Measurements from ENCODE around the gene USP48.

- TF ChIP-seq CTCF (IDR thresholded peaks at IDR 0.05 in 8 of 11, conservative IDR thresholded peaks at IDR 0.05 in 3 of 11) (no peak), POLR2A (IDR thresholded peaks at IDR 0.05) (no peak), POLR2AphosphoS5 (IDR thresholded peaks at IDR 0.05) (no peak)
Measured at GRCh38 chr1:21734526-21734925, 48.4 kb downstream of the USP48 start.

Measured in spleen (tissue), 7 donors.